HG02759 (cell line): ENCODE data around the gene SCAMP1.
"Not testable (repeated sequence)": the region's sequence is repeated elsewhere in the genome, so short reads cannot be mapped to it uniquely, and the experiment has no call there.

Experiments
- ATAC-seq: cut with Tn5 transposase; IDR thresholded peaks from one replicate; pipeline ENCODE4 v1.9.1; 2021; ENCODE audit warnings: mild to moderate bottlenecking, moderate library complexity; ENCODE audit not compliant: unreplicated experiment

Gene SCAMP1

DNA sequence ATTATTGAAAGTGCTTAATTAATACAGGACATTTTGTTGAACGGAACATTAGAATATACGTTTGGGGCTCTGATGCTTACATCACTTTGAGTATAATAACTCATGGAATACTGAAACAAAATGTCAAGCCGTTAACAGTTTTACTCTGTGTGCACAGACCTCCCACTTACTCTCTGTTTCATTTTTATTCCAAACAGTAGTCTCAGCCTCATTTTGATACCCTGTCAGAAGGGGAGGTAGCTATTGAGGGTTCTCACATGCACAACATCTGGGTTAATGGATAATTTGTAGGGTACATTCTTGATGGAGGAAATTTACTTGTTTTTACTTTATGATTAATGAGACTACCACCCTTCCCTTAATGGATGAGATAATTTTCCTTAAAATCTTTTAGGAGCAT, 59.0 kb downstream of the SCAMP1 start:
- ATAC-seq: no peak

DNA sequence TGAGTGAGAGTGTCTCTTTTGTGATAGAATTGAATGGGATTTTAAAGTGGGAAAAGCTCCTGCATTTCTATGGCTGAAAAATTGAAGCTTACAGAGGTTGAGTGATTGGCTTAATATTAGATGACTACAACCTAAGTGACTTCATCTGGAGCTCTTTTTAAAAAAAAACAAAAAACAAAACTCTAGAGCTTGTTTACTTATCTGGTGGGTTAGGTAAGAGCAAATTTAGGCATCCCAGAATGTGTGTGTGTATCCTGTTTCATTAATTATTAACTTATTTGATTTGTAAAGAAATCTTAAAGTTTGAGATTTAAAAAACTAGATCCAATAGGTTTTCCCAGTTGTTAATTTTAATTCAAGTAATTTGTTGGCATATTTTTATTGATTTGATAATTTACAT, 60.1 kb downstream of the SCAMP1 start:
- no peak for ATAC-seq

- no peak for ATAC-seq
These were observed 64.2 kb downstream of the SCAMP1 start for GRCh38 chr5:78424665-78425064.

DNA sequence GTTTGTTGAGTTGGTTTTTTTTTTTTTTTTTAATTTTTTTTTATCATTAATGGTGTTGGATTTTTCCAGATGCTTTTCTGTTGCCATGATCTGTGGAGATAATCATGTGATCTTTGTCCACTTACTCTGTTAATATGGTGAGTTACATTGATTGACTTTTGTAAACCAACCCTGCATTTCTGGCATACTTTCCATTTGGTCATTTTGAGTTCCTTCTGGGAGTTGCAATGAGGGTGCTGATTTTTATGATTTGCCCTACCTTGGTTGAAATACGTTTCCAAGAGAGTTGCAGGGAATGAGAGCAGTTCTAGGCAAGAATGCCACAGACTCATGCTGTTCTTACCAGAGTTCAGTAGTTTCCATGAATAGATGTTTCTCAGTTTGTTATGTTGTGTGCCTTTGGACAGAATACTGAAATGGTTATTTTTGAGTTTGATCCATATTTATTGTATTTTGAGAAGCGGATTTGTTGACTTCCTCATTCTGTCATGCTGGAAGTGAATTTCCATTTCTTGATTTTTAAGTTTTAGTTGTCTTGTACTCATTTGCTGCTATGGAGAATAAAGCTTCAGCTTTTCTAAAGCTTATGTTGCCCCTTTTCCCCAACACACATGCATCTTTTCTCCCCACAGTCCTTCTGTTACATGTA, 69.0 kb downstream of the SCAMP1 start:
- no peak for ATAC-seq

DNA sequence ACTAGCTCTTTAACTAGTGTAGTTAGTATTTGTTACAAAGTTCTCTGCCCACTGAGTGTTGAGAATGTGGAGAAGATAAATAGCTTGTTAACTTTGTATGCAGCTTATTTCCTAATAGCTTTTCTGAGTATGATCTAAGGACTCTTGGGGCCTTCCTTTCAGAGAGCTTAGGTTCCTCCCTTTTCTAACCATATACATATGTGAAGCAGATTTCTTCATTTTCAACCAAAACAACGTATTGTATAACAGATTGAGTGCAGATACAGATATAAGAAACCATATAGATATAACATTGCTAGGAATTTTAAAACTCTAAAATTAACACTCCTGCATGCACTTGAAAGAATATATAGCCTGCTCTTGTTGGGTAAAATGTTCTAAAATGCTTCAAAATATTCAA, 70.4 kb downstream of the SCAMP1 start:
- ATAC-seq: no peak

DNA sequence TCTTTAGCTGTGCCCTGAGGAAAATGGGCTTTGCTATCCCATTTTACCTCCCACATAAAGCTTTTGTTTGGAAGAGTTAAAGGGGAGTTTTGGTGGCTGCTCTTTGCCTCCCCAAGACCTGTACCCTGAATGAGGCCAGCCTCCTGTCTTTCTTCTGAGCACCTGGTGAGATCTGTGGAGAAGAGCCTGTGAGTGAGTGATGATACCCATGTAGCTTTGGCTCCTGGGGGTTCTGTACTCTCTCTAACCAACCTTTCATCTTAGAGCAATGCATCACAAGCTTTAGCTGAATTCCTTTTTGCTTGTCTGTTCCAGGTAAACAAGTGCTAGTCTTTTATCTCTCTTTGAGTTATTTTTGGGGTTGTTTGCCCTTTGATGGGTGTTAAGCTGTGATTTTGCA, 73.6 kb downstream of the SCAMP1 start:
- ATAC-seq: no peak

DNA sequence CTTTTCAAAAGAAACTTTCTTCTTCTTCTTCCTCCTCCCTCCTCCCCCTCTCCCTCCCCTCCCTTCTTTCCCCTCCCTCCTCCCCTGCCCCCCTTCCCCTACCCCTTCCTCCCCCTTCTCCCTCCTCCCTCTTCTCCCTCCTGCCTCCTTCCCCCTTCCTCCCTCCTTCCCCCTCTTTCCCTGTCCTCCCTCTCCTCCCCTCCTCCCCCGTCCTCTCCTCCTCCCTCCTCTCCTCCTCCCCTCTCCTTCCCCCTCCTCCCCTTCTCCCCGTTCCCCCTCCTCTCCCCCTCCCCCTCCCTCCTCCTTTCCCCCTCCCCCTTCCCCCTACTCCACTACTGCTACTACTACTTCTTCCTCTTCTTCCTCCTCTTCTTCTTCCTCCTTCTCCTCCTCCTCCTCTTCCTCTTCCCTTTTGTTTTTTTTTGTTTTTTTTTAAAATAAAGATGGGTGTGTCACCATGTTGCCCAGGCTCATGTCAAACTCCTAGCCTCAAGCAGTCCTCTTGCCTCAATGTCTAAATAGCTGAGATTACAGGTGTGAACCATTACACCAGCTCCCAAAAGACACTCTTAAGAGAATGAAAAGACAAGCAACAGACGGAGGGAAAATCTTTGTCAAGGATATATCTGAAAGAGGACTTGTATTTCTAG, 87.5 kb downstream of the SCAMP1 start:
- ATAC-seq: no peak

- no peak for ATAC-seq
These were observed 88.7 kb downstream of the SCAMP1 start for GRCh38 chr5:78449103-78449502.

- not testable (repeated sequence) for ATAC-seq
These were observed 97.1 kb downstream of the SCAMP1 start for GRCh38 chr5:78457507-78457906.

DNA sequence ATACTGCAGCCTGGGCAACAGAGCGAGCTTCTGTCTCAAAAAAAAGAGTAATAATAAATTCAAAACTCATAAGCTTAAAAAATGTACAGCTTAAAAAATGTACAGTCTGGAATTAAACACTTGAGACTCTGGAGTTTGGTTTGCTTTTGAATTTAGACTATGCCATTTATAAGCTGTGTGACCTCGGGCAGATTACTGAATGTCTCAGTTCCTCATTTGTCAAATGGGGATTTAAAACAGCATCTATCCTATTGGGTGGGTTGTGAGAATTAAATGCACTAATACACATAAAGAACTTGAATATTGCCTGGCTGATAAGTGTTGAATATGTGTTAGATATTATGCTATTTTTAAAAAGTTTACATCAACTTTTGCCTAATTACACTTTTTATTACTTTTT, 98.4 kb downstream of the SCAMP1 start:
- ATAC-seq: no peak

DNA sequence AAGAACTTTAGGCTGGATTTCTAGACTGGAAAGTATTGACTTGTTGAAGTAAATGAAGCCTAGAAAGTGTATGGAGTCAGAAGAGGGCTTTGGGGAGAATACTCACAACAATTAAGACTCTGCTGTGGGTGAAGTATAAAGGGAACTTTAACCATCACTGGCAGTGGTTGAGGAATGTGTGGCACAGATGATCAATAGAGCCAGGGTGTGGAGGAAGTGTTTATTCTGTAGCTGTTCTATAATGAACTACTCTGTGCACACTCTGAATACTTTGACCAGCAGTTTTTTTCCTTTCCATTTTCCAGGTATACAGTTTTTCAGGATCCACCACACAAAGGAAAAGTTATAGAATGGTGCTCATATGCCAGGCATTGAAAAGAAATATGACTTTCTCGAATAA, 106.7 kb downstream of the SCAMP1 start:
- ATAC-seq: no peak

DNA sequence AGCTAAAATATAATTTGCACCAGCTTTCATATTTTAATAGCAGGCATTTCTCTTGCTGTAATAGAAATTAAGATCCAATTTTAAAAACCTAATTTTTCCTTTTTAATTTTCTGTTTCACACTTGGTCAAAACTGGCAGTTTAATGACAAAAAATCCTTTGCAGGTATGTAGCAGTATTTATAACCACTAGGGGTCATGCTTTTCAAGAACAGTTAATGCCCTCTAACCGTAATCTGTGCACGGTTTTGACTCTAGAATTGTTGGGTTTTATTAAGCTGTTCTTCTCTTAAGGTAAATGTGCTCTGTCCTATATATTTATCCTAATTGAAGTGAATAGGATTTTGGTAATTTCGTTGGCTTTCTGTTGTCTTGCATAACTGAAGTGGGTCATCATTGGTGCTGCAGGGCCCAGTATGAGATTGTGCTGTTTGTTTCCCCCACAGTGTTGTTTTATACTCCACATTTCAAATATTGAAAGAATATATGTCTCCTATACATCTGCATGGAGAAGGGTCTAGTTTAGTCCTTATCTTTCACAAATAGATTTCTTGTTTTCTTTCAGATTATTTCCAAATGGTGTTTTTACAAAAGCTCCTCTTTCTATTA, 107.4 kb downstream of the SCAMP1 start:
- ATAC-seq: no peak

DNA sequence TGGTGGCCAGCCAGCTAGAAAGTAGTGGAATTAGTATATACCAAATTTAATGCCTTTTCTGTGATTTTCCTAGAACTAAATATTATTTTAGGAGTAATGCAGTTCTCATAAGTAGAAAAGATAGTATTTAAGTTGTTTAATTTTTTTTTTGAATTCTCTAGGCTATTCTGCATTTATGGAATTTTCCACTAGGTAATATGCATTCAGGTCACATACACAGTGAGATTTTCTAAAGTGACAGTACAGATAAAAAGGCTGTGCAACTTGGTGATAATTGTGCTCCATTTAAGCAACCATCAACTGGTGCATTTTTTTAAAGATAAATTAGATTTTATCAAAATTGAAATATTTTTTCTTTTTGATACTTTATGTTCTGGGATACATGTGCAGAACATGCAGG, 111.5 kb downstream of the SCAMP1 start:
- no peak for ATAC-seq

DNA sequence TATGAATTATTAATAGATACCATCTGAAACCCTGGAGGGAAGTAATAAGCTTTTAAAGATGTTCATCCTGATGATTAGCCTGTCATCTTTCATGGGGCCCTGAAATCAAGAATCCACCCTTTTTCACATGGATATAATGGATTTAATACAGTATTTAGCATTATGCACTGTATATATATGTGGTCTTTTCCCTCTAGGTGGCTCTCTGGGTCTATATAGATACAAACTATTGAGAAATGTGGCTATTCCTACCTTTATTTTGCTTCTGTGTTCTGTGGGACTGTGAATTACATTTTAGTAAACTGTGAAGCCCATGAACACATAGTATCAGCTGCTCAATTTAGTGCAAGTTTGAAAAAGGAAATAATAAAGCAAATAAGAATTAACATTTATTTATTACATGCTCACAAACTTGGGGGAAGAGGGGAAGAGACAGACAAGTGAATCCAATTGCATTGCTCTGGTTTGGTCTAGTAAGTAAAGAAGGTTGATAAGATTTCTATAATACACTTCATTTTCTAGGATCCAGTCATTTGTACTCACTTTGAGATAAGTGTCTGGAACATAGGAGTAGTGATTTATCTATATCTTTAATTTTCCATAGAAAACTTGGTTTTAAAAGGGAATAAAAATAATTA, 112.2 kb downstream of the SCAMP1 start:
- no peak for ATAC-seq

DNA sequence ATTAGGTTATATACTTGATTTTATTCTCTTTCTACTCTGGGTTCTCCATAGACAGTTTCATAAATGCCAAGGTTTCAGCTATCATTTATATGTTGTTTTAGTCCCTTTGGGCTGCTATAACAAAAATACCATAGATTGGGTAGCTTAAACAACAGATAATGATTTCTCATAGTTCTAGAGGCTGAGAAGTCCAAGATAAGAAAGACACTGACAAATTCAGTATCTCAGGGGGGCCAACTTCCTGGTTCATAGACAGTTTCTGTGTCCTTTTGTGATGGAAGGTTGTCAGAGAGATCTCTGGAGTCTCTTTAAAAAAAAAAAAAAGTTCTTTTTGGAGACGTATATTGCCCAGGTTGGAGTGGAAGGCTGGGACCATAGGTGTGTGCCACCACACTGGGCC, 113.3 kb downstream of the SCAMP1 start:
- ATAC-seq: no peak

DNA sequence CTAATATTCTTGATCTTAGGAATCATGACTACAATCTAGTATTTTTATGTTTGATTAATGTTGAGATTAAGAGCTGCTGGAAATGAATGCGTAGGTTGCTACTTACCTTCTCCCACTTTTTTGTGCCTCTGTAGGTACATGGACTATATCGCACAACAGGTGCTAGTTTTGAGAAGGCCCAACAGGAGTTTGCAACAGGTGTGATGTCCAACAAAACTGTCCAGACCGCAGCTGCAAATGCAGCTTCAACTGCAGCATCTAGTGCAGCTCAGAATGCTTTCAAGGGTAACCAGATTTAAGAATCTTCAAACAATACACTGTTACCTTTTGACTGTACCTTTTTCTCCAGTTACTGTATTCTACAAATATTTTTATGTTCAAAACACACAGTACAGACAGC, 115.0 kb downstream of the SCAMP1 start:
- ATAC-seq: no peak

GRCh38 chr5:78476795-78477194, 116.4 kb downstream of the SCAMP1 start:
- no peak for ATAC-seq

GRCh38 chr5:78482948-78483347, 122.5 kb downstream of the SCAMP1 start:
- ATAC-seq: no peak

DNA sequence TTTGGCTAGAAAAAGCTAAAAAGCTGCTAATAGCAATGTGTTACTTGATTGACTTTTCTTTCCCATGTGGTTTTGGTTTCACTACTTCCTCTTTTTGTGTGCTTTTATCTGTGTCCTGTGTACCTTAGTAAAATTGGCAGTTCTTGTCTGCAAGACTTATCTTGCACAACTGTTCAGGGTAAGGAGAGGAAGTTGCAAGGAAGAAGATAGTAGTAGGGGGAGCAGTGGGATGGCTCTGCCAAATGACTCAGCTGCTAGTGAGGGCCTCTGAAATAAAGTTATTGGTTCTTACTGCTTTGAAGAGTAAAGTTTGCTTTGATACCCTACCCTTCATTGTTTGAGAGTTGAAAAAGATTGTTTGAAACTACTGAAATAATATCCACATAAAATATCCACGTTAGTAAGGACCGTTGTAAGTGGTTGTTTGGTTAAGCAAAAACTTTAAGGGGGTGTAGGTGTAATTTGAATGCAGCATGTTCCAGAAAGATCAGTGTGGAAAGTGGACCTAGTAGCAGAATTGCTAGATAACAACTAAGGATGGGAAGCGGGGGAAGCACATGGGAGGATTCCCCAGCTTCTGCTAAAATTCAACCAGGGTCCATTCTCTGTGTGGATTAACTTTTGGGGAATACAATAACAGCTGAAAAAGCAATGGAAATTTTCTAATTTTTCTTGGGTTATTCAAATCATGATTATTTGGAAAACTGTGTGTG, 123.5 kb downstream of the SCAMP1 start:
- peak; percentile 92 for ATAC-seq

GRCh38 chr5:78486218-78486617, 125.8 kb downstream of the SCAMP1 start:
- no peak for ATAC-seq

- no peak for ATAC-seq
These were observed 127.4 kb downstream of the SCAMP1 start for GRCh38 chr5:78487846-78488245.
